Measurements from ENCODE around the gene STBD1.

GRCh38 chr4:76265631-76266218 lies 40.8 kb upstream of the STBD1 start:
- TF ChIP-seq CTCF (IDR thresholded peaks at IDR 0.05; ENCODE audit: low read length) = no peak
- TF ChIP-seq EZH2 (optimal IDR thresholded peaks at IDR 0.05; ENCODE audit: low read depth, low read length) = no peak
- TF ChIP-seq EZH2phosphoT487 (IDR thresholded peaks at IDR 0.05; ENCODE audit: low read length) = no peak
